Measurements from ENCODE around the gene CSNK2A2. TPM values are rescaled to one million over a fixed set of nuclear protein-coding genes. Genes with fewer than 3 reads are reported as not detected.

Gene CSNK2A2
- total and polyA plus RNA-seq, 2 experiments from 2014 or later, result 44.7 to 102 TPM

DNA sequence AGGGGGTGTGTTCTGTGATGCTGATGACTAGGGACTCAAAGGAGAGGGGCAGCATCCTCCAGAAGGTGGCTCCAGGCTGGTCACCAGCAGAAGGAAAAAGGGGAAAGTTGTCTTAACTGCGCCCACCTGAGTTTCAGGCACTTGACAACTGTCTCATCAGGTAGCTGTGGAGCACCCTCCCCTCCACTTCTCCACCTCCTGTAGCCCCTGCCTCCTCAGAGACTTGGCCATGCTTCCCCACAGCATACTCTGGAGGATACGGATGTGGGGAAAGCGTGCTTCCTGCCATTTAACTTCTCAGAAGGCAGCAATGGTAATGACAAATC lies 86.6 kb downstream of the CSNK2A2 start:
- Histone ChIP-seq H3K79me2 (replicated peaks; ENCODE audit: insufficient read depth) (no peaks in the 10 kb centered on the region), H3K36me3 (ENCODE audit: insufficient read depth) (peaks cover 29% of the 10 kb centered on the region), H3K9me2 (ENCODE audit: insufficient read depth) (no peaks in the 10 kb centered on the region), H4K20me1 (replicated peaks; ENCODE audit: insufficient read depth) (peaks cover 10% of the 10 kb centered on the region; the same call in 1 of the 2 replicates), H3F3A (replicated peaks; ENCODE audit: low read depth) (no peaks in the 10 kb centered on the region), H3K4me1 (ENCODE audit: insufficient read depth) (peaks cover 39% of the 10 kb centered on the region), H3K4me3 (no peak overlapping the region), H2AFZ (no peak overlapping the region), H3K4me2 (no peak overlapping the region), H3K27me3 (ENCODE audit: insufficient read depth) (no peaks in the 10 kb centered on the region), H3K27ac (ENCODE audit: low read depth) (no peak overlapping the region)
- Mint-ChIP-seq H3K27ac (no peak overlapping the region), H3K27me3 (ENCODE audit: insufficient read depth, low read depth, poor library complexity) (peaks cover 3% of the 10 kb centered on the region), H3K4me1 (peaks cover 40% of the 10 kb centered on the region), H3K4me3 (no peak overlapping the region), H3K36me3 (ENCODE audit: low read depth) (peaks cover 37% of the 10 kb centered on the region), H3K9me3 (no peaks in the 10 kb centered on the region)
- ATAC-seq (no peak), DNase-seq (ENCODE audit: low spot score) (peak; percentile 24)
- TF ChIP-seq POLR2AphosphoS5 (IDR thresholded peaks at IDR 0.05; ENCODE audit: low read depth), result no peak
- TF ChIP-seq STAT1 (IDR thresholded peaks at IDR 0.05; ENCODE audit: unreplicated experiment), result no peak
- TF ChIP-seq, protein P1, sequence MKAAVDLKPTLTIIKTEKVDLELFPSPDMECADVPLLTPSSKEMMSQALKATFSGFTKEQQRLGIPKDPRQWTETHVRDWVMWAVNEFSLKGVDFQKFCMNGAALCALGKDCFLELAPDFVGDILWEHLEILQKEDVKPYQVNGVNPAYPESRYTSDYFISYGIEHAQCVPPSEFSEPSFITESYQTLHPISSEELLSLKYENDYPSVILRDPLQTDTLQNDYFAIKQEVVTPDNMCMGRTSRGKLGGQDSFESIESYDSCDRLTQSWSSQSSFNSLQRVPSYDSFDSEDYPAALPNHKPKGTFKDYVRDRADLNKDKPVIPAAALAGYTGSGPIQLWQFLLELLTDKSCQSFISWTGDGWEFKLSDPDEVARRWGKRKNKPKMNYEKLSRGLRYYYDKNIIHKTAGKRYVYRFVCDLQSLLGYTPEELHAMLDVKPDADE (IDR thresholded peaks at IDR 0.05), result no peak

DNA sequence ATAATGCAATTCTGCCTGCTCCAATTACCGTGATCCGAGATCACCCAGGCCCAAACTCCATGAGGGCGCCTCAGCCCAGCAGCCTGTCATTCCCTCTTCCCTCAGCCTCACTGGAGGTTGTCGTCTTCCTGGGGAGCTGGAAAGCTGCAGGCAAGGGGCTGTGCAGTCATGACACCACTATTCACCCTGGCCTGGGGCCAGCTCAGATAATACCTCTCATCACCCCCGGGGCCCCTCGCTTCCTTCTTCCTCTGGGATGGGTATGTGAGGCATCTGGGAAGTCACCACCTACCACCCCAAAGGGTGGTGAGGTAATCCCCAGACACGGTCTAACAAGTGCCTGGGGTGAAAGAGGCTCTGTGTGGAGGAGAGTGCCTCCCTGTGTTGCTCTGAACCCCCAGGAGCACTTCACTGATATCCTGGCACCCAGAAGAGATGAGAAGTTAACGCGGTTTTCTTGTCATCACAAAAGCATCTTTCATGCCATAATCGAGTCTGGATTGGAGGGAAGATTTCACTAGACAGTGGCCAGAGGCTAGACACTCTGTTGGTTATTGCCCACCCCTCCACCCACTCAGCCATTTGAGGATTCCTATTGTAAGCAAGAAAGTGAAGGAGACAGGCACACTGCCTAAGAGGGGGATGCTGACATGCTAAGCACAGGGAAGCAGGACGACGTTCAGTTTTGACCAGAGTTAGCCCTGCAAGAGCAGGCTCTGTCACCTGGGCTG lies 87.2 kb downstream of the CSNK2A2 start:
- no peaks in the 10 kb centered on the region for H3K9me3 Mint-ChIP-seq
- peaks cover 3% of the 10 kb centered on the region for H3K27me3 Mint-ChIP-seq (ENCODE audit: insufficient read depth, low read depth, poor library complexity)
- TF ChIP-seq NANOG (IDR thresholded peaks at IDR 0.05; ENCODE audit: borderline replicate concordance), result no peak
- TF ChIP-seq, protein P2, sequence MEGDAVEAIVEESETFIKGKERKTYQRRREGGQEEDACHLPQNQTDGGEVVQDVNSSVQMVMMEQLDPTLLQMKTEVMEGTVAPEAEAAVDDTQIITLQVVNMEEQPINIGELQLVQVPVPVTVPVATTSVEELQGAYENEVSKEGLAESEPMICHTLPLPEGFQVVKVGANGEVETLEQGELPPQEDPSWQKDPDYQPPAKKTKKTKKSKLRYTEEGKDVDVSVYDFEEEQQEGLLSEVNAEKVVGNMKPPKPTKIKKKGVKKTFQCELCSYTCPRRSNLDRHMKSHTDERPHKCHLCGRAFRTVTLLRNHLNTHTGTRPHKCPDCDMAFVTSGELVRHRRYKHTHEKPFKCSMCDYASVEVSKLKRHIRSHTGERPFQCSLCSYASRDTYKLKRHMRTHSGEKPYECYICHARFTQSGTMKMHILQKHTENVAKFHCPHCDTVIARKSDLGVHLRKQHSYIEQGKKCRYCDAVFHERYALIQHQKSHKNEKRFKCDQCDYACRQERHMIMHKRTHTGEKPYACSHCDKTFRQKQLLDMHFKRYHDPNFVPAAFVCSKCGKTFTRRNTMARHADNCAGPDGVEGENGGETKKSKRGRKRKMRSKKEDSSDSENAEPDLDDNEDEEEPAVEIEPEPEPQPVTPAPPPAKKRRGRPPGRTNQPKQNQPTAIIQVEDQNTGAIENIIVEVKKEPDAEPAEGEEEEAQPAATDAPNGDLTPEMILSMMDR (conservative IDR thresholded peaks at IDR 0.05; ENCODE audit: low read depth in 2 of 2), result peak in 1 of 2 experiments; percentile 23; a peak in 2 of 4 replicates
- no peaks in the 10 kb centered on the region for H3F3A ChIP-seq (replicated peaks; ENCODE audit: low read depth)
- H2AFZ ChIP-seq, result no peak overlapping the region
- no peak overlapping the region for H3K27ac ChIP-seq (ENCODE audit: low read depth)
- H3K4me2 ChIP-seq, result 0 out of 2 replicates have a peak overlapping the region, but pooled peaks have one; percentile 12
- no peak overlapping the region for H3K4me3 ChIP-seq
- peaks cover 42% of the 10 kb centered on the region for H3K4me1 Mint-ChIP-seq
- peak; percentile 40 for DNase-seq (ENCODE audit: low spot score)
- no peaks in the 10 kb centered on the region for H3K27me3 ChIP-seq (ENCODE audit: insufficient read depth)
- H3K27ac Mint-ChIP-seq, result no peak overlapping the region
- ATAC-seq, result peak; percentile 68
- peaks cover 10% of the 10 kb centered on the region; the same call in 1 of the 2 replicates for H4K20me1 ChIP-seq (replicated peaks; ENCODE audit: insufficient read depth)
- H3K4me1 ChIP-seq (ENCODE audit: insufficient read depth), result peaks cover 40% of the 10 kb centered on the region
- peaks cover 25% of the 10 kb centered on the region for H3K36me3 ChIP-seq (ENCODE audit: insufficient read depth)
- no peaks in the 10 kb centered on the region for H3K9me2 ChIP-seq (ENCODE audit: insufficient read depth)
- H3K4me3 Mint-ChIP-seq, result no peak overlapping the region
- H3K36me3 Mint-ChIP-seq (ENCODE audit: low read depth), result peaks cover 32% of the 10 kb centered on the region
- H3K79me2 ChIP-seq (replicated peaks; ENCODE audit: insufficient read depth), result no peaks in the 10 kb centered on the region

DNA sequence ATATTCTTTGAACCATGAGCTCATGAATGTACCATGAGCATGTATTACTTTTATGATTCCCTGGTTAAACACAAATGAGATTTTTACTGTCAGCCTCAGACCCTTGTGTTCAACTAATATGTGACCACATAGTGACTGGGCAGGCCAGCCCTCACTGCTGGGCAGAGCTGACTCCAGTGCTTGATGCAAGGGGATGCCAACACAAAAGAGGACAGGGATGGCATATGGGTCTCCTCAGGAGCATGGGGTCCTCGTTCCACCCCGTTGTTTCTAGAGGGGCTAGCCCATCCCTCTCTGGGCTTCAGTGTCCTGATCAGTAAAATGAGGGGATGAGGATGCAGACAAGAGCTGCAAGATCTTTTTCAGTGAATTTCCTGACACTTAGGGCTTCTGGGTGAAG lies 88.0 kb downstream of the CSNK2A2 start:
- Mint-ChIP-seq H3K4me3 (no peak overlapping the region), H3K27me3 (ENCODE audit: insufficient read depth, low read depth, poor library complexity) (no peaks in the 10 kb centered on the region), H3K4me1 (peaks cover 42% of the 10 kb centered on the region), H3K9me3 (no peaks in the 10 kb centered on the region), H3K36me3 (ENCODE audit: low read depth) (peaks cover 23% of the 10 kb centered on the region), H3K27ac (peak overlapping the region; percentile 91)
- DNase-seq (ENCODE audit: low spot score), result no peak
- Histone ChIP-seq H3K4me3 (no peak overlapping the region), H3F3A (replicated peaks; ENCODE audit: low read depth) (no peaks in the 10 kb centered on the region), H3K4me2 (no peak overlapping the region), H4K20me1 (replicated peaks; ENCODE audit: insufficient read depth) (peaks cover 10% of the 10 kb centered on the region; the same call in 1 of the 2 replicates), H3K27me3 (ENCODE audit: insufficient read depth) (no peaks in the 10 kb centered on the region), H3K4me1 (ENCODE audit: insufficient read depth) (peaks cover 44% of the 10 kb centered on the region), H3K79me2 (replicated peaks; ENCODE audit: insufficient read depth) (no peaks in the 10 kb centered on the region), H3K27ac (ENCODE audit: low read depth) (no peak overlapping the region), H3K9me2 (ENCODE audit: insufficient read depth) (no peaks in the 10 kb centered on the region), H2AFZ (no peak overlapping the region), H3K36me3 (ENCODE audit: insufficient read depth) (peaks cover 16% of the 10 kb centered on the region)
- ATAC-seq, result no peak
- TF ChIP-seq JUNB (IDR thresholded peaks at IDR 0.05; ENCODE audit: unreplicated experiment) (no peak), EZH2 (IDR thresholded peaks at IDR 0.05; ENCODE audit: low read depth, unreplicated experiment) (no peak)
